Stimulated activated CD4-positive, alpha-beta T cell treated with anti-CD3 and anti-CD28 coated beads, Interleukin-2, amount 100 ng/mL, for 4 hours (primary cell): Measurements from ENCODE around the gene EMILIN3.
"Not testable (repeated sequence)": the region's sequence is repeated elsewhere in the genome, so short reads cannot be mapped to it uniquely, and the experiment has no call there.

ENCODE experiments used
- DNase-seq: peaks from one replicate; pipeline ENCODE4 v3.0.0-alpha.2; 2020; ENCODE audit warnings: low read depth

Gene EMILIN3

DNA sequence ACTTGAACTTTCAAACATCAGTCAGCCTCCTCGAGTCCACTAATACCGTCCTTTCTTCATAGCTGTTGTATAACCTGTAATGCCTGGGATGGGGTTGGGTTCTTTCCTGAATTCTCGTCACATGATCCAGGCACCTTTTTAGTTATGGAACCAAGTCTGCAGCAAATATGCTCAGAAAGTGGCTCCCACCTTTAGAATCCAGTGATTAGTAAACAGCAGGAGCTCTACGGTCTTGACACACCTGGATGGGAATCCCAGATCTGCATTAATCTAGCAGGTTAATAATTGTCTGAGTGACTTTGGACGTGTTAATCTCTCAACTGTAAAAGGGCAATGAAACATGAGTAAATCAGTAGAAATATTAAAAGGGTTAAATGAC lies 48.4 kb downstream of the EMILIN3 start:
- no peak for DNase-seq

GRCh38 chr20:41317546-41318270 lies 48.9 kb downstream of the EMILIN3 start, which contains the start of gene ZHX3:
Gene ZHX3, minus strand, starts transcription at chr20:41317731. Its CDS starts 112,815 bp downstream, at chr20:41204916.
- DNase-seq: peak; percentile 94

GRCh38 chr20:41316602-41317545 lies 49.7 kb downstream of the EMILIN3 start:
- DNase-seq: peak; percentile 66

DNA sequence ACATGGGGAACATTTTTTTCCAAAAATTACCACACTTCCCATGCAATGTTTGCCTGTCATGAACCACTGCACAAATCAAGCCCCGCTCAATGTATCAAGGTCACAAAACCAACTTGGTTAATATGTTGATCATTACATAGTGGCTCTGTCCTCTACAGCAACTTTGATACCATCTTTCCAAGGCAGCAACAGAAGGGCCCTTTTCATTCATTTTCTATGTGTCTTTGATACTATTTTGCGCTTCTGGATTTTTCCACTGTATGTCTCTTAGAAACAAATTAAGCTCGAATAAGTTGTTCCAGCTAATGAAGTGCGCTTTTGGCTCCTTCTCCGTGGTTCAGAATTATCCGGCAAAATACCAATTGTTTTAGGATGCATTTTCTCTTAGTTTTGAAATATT lies 50.6 kb downstream of the EMILIN3 start:
- no peak for DNase-seq

DNA sequence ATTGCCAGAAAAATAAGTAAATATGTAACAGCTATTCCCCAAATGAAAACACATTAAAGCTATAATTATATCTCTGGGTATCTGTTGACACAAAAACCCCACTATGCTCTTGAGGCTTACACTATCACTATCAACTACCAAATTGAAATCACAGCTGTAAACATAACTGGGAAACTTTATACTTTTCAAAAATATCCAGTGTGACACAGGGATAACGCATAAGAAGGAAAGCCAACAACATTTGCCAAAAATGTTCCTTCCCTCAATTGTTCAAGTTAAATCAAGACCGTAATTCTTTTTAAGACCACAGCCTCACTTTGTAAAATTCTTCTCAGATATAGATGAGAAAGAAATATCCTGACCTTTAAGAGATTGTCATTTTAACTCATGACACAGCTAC lies 52.2 kb downstream of the EMILIN3 start:
- DNase-seq: no peak

DNA sequence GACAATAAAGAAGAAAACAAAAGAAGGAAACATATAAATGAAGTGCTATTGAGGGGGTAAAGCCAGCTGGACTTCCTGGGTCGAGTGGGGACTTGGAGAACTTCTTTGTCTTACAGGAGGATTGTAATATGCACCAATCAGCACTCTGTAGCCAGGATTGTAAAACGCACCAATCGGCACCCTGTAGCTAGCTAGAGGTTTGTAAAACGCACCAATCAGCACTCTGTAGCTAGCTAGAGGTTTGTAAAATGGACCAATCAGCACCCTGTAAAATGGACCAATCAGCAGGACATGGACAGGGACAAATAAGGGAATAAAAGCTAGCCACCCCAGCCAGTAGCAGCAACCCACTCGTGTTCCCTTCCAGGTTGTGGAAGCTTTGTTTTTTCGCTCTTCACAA lies 54.6 kb downstream of the EMILIN3 start:
- not testable (repeated sequence) for DNase-seq
